Measurements from ENCODE around the gene PNPLA6.

GRCh38 chr19:7607874-7608560 is 72.5 kb downstream of the PNPLA6 start:
- TF ChIP-seq CTCF (IDR thresholded peaks at IDR 0.05 in 2 of 3, conservative IDR thresholded peaks at IDR 0.05 in 1 of 3; ENCODE audit: control insufficient read depth in 2 of 3, extremely low read depth in 1 of 3, insufficient read depth in 1 of 3, low read depth in 3 of 3, low read length in 3 of 3) (no peak), EP300 (IDR thresholded peaks at IDR 0.05; ENCODE audit: borderline replicate concordance in 1 of 2, control insufficient read depth in 1 of 2, low read depth in 2 of 2, low read length in 2 of 2) (no peak), SPI1 (IDR thresholded peaks at IDR 0.05; ENCODE audit: borderline replicate concordance, insufficient read depth, low read depth, low read length) (no peak), RBBP5 (conservative IDR thresholded peaks at IDR 0.05) (no peak), ATF3 (IDR thresholded peaks at IDR 0.05; ENCODE audit: borderline replicate concordance, extremely low read depth, low read depth, low read length) (no peak), CHD2 (IDR thresholded peaks at IDR 0.05; ENCODE audit: borderline replicate concordance, low read depth, low read length) (no peak)

All from GM12878 (cell line).